GM12878 (cell line): ENCODE results near the gene TRUB1. TPM values are rescaled to one million over a fixed set of nuclear protein-coding genes. Genes with fewer than 3 reads are reported as not detected.
A peak's percentile ranks its signal among the peaks of the same experiment; 100 is the strongest.

ENCODE experiments used
- ATAC-seq: fragments of 200-7000 bp; cut with Tn5 transposase; 3 replicates; pipeline ENCODE4 v1.9.1; 2020; ENCODE audit warnings: mild to moderate bottlenecking, moderate library complexity
- BruUV-seq: library from RNA; stranded (reverse); fragments of 400-500 nt; replicated peaks from 2 replicates; lab custom pipeline; 2021; lab: Mats Ljungman, UMichigan
- CTCF ChIA-PET: fragments of 300-600 bp; sonication (Branson Sonifier 250); formaldehyde crosslinking; extraction: SDS; loops from one replicate; lab custom pipeline; 2021; ENCODE audit warnings: inconsistent platforms; lab: Yijun Ruan, JAX
- POLR2A ChIA-PET: fragments of 350-600 bp; formaldehyde crosslinking; extraction: SDS; loops from one replicate; lab custom pipeline; 2021; ENCODE audit warnings: inconsistent platforms; lab: Charles Lee
- RAD21 ChIA-PET: fragments of 300-600 bp; sonication (Branson Sonifier 250); formaldehyde crosslinking; loops from one replicate; lab custom pipeline; 2023; ENCODE audit warnings: antibody characterized with exemption; ENCODE audit not compliant: unreplicated experiment; lab: Charles Lee
- SMC1A ChIA-PET: fragments of 300-600 bp; sonication (Branson Sonifier 250); formaldehyde crosslinking; loops from one replicate; lab custom pipeline; 2023; ENCODE audit not compliant: unreplicated experiment, uncharacterized antibody; lab: Charles Lee
- DNase-seq: peaks from one replicate; pipeline ENCODE4 v3.0.0-alpha.2; 2011; ENCODE audit warnings: low read depth, low spot score
- FAIRE-seq: peaks from 3 replicates; lab custom pipeline; 2011; peaks lifted over from hg19 to GRCh38; lab: Jason Lieb, UNC
- H2AFZ ChIP-seq: 2 replicates; pipeline ENCODE4 v1.6.0; 2011; ENCODE audit warnings: low read depth, low read length, control low read depth; ENCODE audit not compliant: control insufficient read depth
- H3K27ac ChIP-seq: 2 replicates; pipeline ENCODE4 v1.5.1; 2011; ENCODE audit warnings: control low read depth; ENCODE audit not compliant: control insufficient read depth, insufficient read depth
- H3K27me3 ChIP-seq, 2 experiments: replicated peaks in 1 of 2; 2 replicates each; pipeline versions ENCODE4 v1.6.0 to v1.6.1; 2011; ENCODE audit warnings: low read length in 1 of 2; ENCODE audit not compliant: control insufficient read depth in 2 of 2, insufficient read depth in 2 of 2
- H3K36me3 ChIP-seq, 2 experiments: 2 replicates each; pipeline ENCODE4 v1.5.1; 2011; ENCODE audit warnings: low read length in 1 of 2; ENCODE audit not compliant: control insufficient read depth in 2 of 2, insufficient read depth in 2 of 2
- H3K4me1 ChIP-seq: 2 replicates; pipeline ENCODE4 v1.6.1; 2011; ENCODE audit warnings: mild to moderate bottlenecking, low read length, moderate library complexity, mixed read lengths; ENCODE audit not compliant: control insufficient read depth, insufficient read depth
- H3K4me2 ChIP-seq: 2 replicates; pipeline ENCODE4 v1.6.0; 2011; ENCODE audit warnings: control low read depth; ENCODE audit not compliant: control insufficient read depth, insufficient read depth
- H3K4me3 ChIP-seq: fragments of 200-600 bp; sonication (generic); 2 replicates; pipeline ENCODE4 v1.5.1; 2016
- H3K79me2 ChIP-seq: 2 replicates; pipeline ENCODE4 v1.6.0; 2011; ENCODE audit warnings: low read length; ENCODE audit not compliant: control insufficient read depth, insufficient read depth
- H3K9ac ChIP-seq: 2 replicates; pipeline ENCODE4 v1.8.0; 2011; ENCODE audit warnings: low read length, control low read depth, mixed read lengths; ENCODE audit not compliant: control insufficient read depth, insufficient read depth
- H3K9me3 ChIP-seq: replicated peaks from 3 replicates; pipeline ENCODE4 v1.5.1; 2011; ENCODE audit warnings: mild to moderate bottlenecking, low read length; ENCODE audit not compliant: control insufficient read depth, insufficient read depth
- H4K20me1 ChIP-seq: 2 replicates; pipeline ENCODE4 v1.6.0; 2011; ENCODE audit not compliant: control insufficient read depth, insufficient read depth
- MYB ChIP-seq: fragments of 150-350 bp; IDR thresholded peaks from 2 replicates; pipeline ENCODE4 v1.6.1; 2014; ENCODE audit warnings: mild to moderate bottlenecking, low read depth, low read length, borderline replicate concordance
- POLR2A ChIP-seq: IDR thresholded peaks from 2 replicates; pipeline ENCODE4 v1.6.1; 2011; ENCODE audit warnings: low read depth, mild to moderate bottlenecking, low read length
- RFX5 ChIP-seq: IDR thresholded peaks from 2 replicates; pipeline ENCODE4 v1.6.1; 2011; ENCODE audit warnings: low read depth, low read length, improper control_type of control experiment
- YY1 ChIP-seq: IDR thresholded peaks from 2 replicates; pipeline ENCODE4 v1.6.1; 2011; ENCODE audit warnings: low read depth, mild to moderate bottlenecking, low read length
- ZNF24 ChIP-seq: fragments of 450-650 bp; IDR thresholded peaks from 2 replicates; pipeline ENCODE4 v1.6.1; 2017; ENCODE audit warnings: antibody characterized with exemption, mild to moderate bottlenecking
- ZNF274 ChIP-seq: IDR thresholded peaks from one replicate; pipeline ENCODE4 v1.8.0; 2011; ENCODE audit not compliant: insufficient read length, insufficient read depth
- WGBS: methylation state at CpG from one replicate; pipeline ENCODE4 v1.1.6; 2016; ENCODE audit warnings: low lambda C conversion rate; ENCODE audit not compliant: insufficient replicate concordance, insufficient coverage; ENCODE audit errors: missing lambda C conversion rate; 5-methylcytosine and 5-hydroxymethylcytosine counted together
- in situ Hi-C: fragments of 300-500 bp; cut with MboI; formaldehyde crosslinking; loops from 9 replicates; pipeline ENCODE4 v1.14.3; 2018; ENCODE audit warnings: mixed read lengths
- intact Hi-C: fragments of 100-400 bp; cut with micrococcal nuclease; formaldehyde crosslinking; loops from one replicate; pipeline ENCODE4 v1.14.2; 2022; ENCODE audit not compliant: unreplicated experiment
- polyA plus RNA-seq, 11 experiments: library from polyadenylated mRNA; depleted of rRNA in 4 of 11; unstranded in 6 of 11; stranded (reverse) in 5 of 11; fragments of >200 nt; fragmentation: Nextera tagmentation in 4 of 11; fragmentation: Illumina TruSeq in 1 of 11; extraction: Ambion mirVana in 4 of 11; extraction: Trizol in 1 of 11; gene quantifications; 1 replicate in 1 of 11; 2 replicates in 10 of 11; pipeline versions ENCODE4 v1.2.1 to v1.2.3, GENCODE V29; 2011 to 2016; ENCODE audit warnings: inconsistent platforms in 2 of 11, missing spikeins in 2 of 11, low read depth in 1 of 11
- total RNA-seq, 4 experiments: library from RNA; depleted of rRNA in 3 of 4; stranded (reverse); fragments of >200 nt in 3 of 4; fragmentation: Illumina TruSeq in 1 of 4; extraction: Trizol in 1 of 4; gene quantifications; 2 replicates each; pipeline versions ENCODE4 v1.2.1 to v1.2.3, GENCODE V29; 2013 to 2021

TRUB1 gene
- total and polyA plus RNA-seq, 10 of the 15 experiments (the other 5 are each of a cell fraction or from before 2014, with no cell fraction given), result 8.1 to 24.0 (median 15.9) TPM

- no peak for TF ChIP-seq ZNF24
- no peak for TF ChIP-seq ZNF274
- peak; percentile 51; the same call in 1 of the 2 replicates for TF ChIP-seq YY1
- TF ChIP-seq, all 136 proteins: peak for 1
- SMC1A ChIA-PET, result interaction anchor here (1.3 kb wide), 1 partner anchor 25 kb away, joined by 3 read pairs; no protein-coding TSS in a partner anchor
- no TSS peak for BruUV-seq
- Histone ChIP-seq H2AFZ (peak overlapping the region; percentile 42), H3K36me3 (no peaks in the 10 kb centered on the region), H3K4me2 (peak overlapping the region; percentile 5), H3K4me3 (no peak overlapping the region), H3K4me1 (no peaks in the 10 kb centered on the region; the same call in 1 of the 2 replicates), H3K9me3 (no peaks in the 10 kb centered on the region), H3K9ac (no peak overlapping the region), H3K27me3 (no peaks in the 10 kb centered on the region), H3K27ac (no peak overlapping the region), H3K79me2 (no peaks in the 10 kb centered on the region), H4K20me1 (no peaks in the 10 kb centered on the region)
- no peak for FAIRE-seq
- DNase-seq, result peak; percentile 13
- RAD21 ChIA-PET, result no interaction called here
- POLR2A ChIA-PET, result interaction anchor here (0.8 kb wide), 1 partner anchor 22 kb away, joined by 3 read pairs; no protein-coding TSS in a partner anchor
- ATAC-seq, result peak; percentile 68
- in situ Hi-C loops, result no loop called here
- CTCF ChIA-PET, result no interaction called here
- 24% methylated on average over 5 of the region's 5 CpGs for WGBS
- intact Hi-C loops, result no loop called here
Observed at GRCh38 chr10:115022733-115023132, 84.7 kb downstream of the TRUB1 start.

GRCh38 chr10:115023715-115024114 is 85.7 kb downstream of the TRUB1 start:
- Histone ChIP-seq H3K4me3 (no peak overlapping the region), H3K4me1 (no peaks in the 10 kb centered on the region; the same call in 1 of the 2 replicates), H3K36me3 (no peaks in the 10 kb centered on the region), H3K9ac (no peak overlapping the region), H3K27me3 (no peaks in the 10 kb centered on the region), H3K27ac (no peak overlapping the region), H3K79me2 (no peaks in the 10 kb centered on the region)
- no peak for ATAC-seq
- ChIA-PET POLR2A (no interaction called here), RAD21 (no interaction called here), CTCF (no interaction called here)
- intact Hi-C loops, result no loop called here
- in situ Hi-C loops, result no loop called here
- DNase-seq, result no peak
- TF ChIP-seq POLR2A (no peak), RFX5 (no peak), MYB (no peak)
- TF ChIP-seq, all 136 proteins: peak for 0
- WGBS, result 79% methylated on average over 8 of the region's 8 CpGs
- BruUV-seq, result no TSS peak
- FAIRE-seq, result no peak
- Histone ChIP-seq H3K9me3 (no peaks in the 10 kb centered on the region), H4K20me1 (no peaks in the 10 kb centered on the region), H2AFZ (peak overlapping the region; percentile 5), H3K4me2 (no peak overlapping the region)
- SMC1A ChIA-PET, result no interaction called here
